Measurements from ENCODE around the gene GSX1.
"Not testable (repeated sequence)": the region's sequence is repeated elsewhere in the genome, so short reads cannot be mapped to it uniquely, and the experiment has no call there.

The GSX1 gene

GRCh38 chr13:27806744-27807387 lies 14.6 kb downstream of the GSX1 start:
- no peak for TF ChIP-seq JUND (IDR thresholded peaks at IDR 0.05; ENCODE audit: low read depth)
- no peak for DNase-seq (ENCODE audit: low read depth in 1 of 2, low spot score in 1 of 2)
- in situ Hi-C loops (cut with HindIII; ENCODE audit: low pct_unique_long_range_greater_than_20kb, low sequenced_read_pairs): no loop called here

- in situ Hi-C loops (cut with HindIII; ENCODE audit: low pct_unique_long_range_greater_than_20kb, low sequenced_read_pairs): no loop called here
- no peak for DNase-seq (ENCODE audit: low read depth in 1 of 2, low spot score in 1 of 2)
- no peak for TF ChIP-seq JUND (IDR thresholded peaks at IDR 0.05; ENCODE audit: low read depth)
Observed at GRCh38 chr13:27808851-27809550, 16.7 kb downstream of the GSX1 start.

- no peak for DNase-seq (ENCODE audit: low read depth in 1 of 2, low spot score in 1 of 2)
- in situ Hi-C loops (cut with HindIII; ENCODE audit: low pct_unique_long_range_greater_than_20kb, low sequenced_read_pairs): no loop called here
- TF ChIP-seq JUND (IDR thresholded peaks at IDR 0.05; ENCODE audit: low read depth): no peak
Observed at GRCh38 chr13:27810009-27810408, 17.7 kb downstream of the GSX1 start.

- in situ Hi-C loops (cut with HindIII; ENCODE audit: low pct_unique_long_range_greater_than_20kb, low sequenced_read_pairs): no loop called here
- no peak for TF ChIP-seq JUND (IDR thresholded peaks at IDR 0.05; ENCODE audit: low read depth)
- DNase-seq (ENCODE audit: low read depth in 1 of 2, low spot score in 1 of 2): no peak
Observed at GRCh38 chr13:27810461-27810860, 18.2 kb downstream of the GSX1 start.

GRCh38 chr13:27813826-27814225 lies 21.5 kb downstream of the GSX1 start:
- in situ Hi-C loops (cut with HindIII; ENCODE audit: low pct_unique_long_range_greater_than_20kb, low sequenced_read_pairs): no loop called here
- no peak for TF ChIP-seq JUND (IDR thresholded peaks at IDR 0.05; ENCODE audit: low read depth)
- DNase-seq (ENCODE audit: low read depth in 1 of 2, low spot score in 1 of 2): no peak

GRCh38 chr13:27817832-27818231 lies 25.5 kb downstream of the GSX1 start:
- DNase-seq (ENCODE audit: low read depth in 1 of 2, low spot score in 1 of 2); in situ Hi-C loops (cut with HindIII; ENCODE audit: low pct_unique_long_range_greater_than_20kb, low sequenced_read_pairs): not testable (repeated sequence)

GRCh38 chr13:27820524-27821482 lies 28.5 kb downstream of the GSX1 start:
- DNase-seq (ENCODE audit: low read depth in 1 of 2, low spot score in 1 of 2): no peak
- TF ChIP-seq JUND (IDR thresholded peaks at IDR 0.05; ENCODE audit: low read depth): no peak
- in situ Hi-C loops (cut with HindIII; ENCODE audit: low pct_unique_long_range_greater_than_20kb, low sequenced_read_pairs): no loop called here

- in situ Hi-C loops (cut with HindIII; ENCODE audit: low pct_unique_long_range_greater_than_20kb, low sequenced_read_pairs): no loop called here
- no peak for TF ChIP-seq JUND (IDR thresholded peaks at IDR 0.05; ENCODE audit: low read depth)
- no peak for DNase-seq (ENCODE audit: low read depth in 1 of 2, low spot score in 1 of 2)
Observed at GRCh38 chr13:27821566-27821965, 29.3 kb downstream of the GSX1 start.

GRCh38 chr13:27822258-27822872 lies 30.1 kb downstream of the GSX1 start:
- in situ Hi-C loops (cut with HindIII; ENCODE audit: low pct_unique_long_range_greater_than_20kb, low sequenced_read_pairs): no loop called here
- no peak for DNase-seq (ENCODE audit: low read depth in 1 of 2, low spot score in 1 of 2)
- no peak for TF ChIP-seq JUND (IDR thresholded peaks at IDR 0.05; ENCODE audit: low read depth)

- in situ Hi-C loops (cut with HindIII; ENCODE audit: low pct_unique_long_range_greater_than_20kb, low sequenced_read_pairs): no loop called here
- no peak for DNase-seq (ENCODE audit: low read depth in 1 of 2, low spot score in 1 of 2)
- TF ChIP-seq JUND (IDR thresholded peaks at IDR 0.05; ENCODE audit: low read depth): no peak
Observed at GRCh38 chr13:27822873-27823311, 30.6 kb downstream of the GSX1 start.

- no peak for TF ChIP-seq JUND (IDR thresholded peaks at IDR 0.05; ENCODE audit: low read depth)
- in situ Hi-C loops (cut with HindIII; ENCODE audit: low pct_unique_long_range_greater_than_20kb, low sequenced_read_pairs): no loop called here
Observed at GRCh38 chr13:27824121-27824520, 31.8 kb downstream of the GSX1 start.

GRCh38 chr13:27825072-27825471 lies 32.8 kb downstream of the GSX1 start:
- no peak for DNase-seq (ENCODE audit: low read depth in 1 of 2, low spot score in 1 of 2)
- TF ChIP-seq JUND (IDR thresholded peaks at IDR 0.05; ENCODE audit: low read depth): no peak
- in situ Hi-C loops (cut with HindIII; ENCODE audit: low pct_unique_long_range_greater_than_20kb, low sequenced_read_pairs): no loop called here

More at GRCh38 chr13:27824121-27824520, 31.8 kb downstream of the GSX1 start:
- DNase-seq (ENCODE audit: low read depth in 1 of 2, low spot score in 1 of 2): no peak

Measured in T47D (cell line).